HG03439 (cell line): ENCODE data around the gene FLCN.
"Not testable (repeated sequence)": the region's sequence is repeated elsewhere in the genome, so short reads cannot be mapped to it uniquely, and the experiment has no call there.

Experiments
- ATAC-seq: cut with Tn5 transposase; IDR thresholded peaks from one replicate; pipeline ENCODE4 v1.9.1; 2021; ENCODE audit warnings: mild to moderate bottlenecking, moderate library complexity; ENCODE audit not compliant: unreplicated experiment

FLCN gene

DNA sequence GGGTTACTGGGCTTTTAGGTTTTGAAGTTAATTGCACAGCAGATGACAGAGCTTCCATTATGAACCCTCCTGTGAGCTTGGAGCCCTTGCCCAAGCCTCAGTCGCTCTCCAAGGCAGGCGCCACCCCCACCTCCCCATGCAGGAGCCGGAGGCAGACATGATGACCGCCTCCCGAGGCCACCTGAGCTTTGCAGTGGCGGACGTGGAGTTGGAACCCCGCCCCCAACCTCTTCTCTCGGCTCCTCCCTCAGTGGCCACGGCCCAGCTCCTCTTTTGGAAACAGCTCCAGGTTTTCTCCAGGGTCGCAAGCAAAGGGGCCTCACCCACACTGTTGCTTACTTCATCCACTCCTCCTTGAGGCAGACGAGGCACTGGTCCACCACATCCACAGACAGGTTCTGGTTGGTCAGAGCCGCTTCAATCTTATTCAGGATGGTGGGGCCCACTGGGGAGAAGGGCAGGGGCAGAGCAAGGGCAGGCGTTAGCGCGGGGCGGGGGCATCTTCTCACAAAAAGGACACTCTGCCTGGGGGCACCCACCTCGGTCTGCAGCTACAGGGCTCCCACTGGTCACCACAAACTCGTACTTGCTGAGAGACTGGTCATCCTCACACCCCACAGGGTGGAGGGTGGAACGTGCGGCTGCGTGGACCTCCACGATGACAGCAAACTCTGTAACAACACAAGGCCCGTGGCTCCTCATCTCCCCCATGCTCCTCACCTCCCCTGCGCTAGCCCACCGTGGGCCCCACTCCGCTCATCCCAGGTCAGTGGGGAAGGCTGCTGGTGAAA, 22.1 kb downstream of the FLCN start:
- ATAC-seq: no peak

DNA sequence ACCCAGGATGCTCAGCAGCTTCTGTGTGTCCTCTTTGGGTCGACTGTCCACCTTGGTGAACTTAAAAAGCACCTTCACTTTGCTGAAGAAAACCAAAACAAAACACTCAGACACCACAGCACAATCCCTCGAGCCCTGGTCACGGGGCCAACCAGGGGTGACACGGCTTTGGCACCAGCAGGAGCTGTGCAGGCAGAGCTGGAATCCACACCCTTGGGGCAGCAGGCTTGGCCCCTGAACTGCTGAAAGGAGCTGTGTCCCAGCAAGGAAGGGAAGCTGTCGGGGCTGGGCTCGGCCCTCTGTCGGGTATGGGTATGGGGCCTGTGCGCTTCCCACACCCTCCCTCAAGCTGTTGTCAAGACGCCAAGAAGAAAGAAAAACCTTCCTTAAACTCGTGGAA, 23.2 kb downstream of the FLCN start:
- ATAC-seq: no peak

DNA sequence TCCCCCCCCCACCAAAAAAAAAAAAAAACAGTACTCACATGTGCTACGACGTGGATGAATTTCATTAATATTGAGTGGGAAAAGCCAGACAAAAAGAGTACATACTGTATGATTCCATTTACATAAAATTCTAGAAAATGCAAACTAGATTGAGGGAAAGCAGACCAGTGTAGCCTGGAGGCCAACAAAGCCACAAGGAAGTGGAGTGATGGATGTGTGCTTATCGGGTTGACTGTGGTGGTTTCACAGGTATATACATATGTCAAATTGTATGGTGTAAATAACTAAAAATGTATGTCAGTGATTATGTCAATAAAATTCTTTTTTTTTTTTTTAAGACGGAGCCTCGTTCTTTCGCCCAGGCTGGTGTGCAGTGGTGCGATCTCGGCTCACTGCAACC, 29.0 kb downstream of the FLCN start:
- no peak for ATAC-seq

DNA sequence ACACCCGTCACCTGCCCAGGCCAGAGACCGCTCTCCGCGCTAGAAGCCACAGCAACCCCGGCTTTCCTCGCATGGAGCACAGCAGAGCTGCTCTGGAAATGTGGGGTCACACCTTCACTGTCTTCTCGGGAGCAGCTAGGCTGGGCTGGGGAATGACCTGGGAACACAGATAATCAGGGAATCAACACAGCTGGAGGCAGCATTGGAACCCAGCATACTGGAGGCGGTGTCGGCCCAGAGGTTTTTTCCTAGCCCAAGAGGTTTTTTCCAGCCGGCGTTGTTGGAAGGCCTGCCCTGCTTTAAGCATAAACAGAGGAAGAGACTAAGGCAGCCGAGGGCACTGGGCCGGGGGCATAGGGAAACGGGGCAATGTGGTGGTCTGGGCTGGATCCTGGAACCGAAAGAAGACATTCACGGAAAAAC, 30.0 kb downstream of the FLCN start:
- no peak for ATAC-seq

DNA sequence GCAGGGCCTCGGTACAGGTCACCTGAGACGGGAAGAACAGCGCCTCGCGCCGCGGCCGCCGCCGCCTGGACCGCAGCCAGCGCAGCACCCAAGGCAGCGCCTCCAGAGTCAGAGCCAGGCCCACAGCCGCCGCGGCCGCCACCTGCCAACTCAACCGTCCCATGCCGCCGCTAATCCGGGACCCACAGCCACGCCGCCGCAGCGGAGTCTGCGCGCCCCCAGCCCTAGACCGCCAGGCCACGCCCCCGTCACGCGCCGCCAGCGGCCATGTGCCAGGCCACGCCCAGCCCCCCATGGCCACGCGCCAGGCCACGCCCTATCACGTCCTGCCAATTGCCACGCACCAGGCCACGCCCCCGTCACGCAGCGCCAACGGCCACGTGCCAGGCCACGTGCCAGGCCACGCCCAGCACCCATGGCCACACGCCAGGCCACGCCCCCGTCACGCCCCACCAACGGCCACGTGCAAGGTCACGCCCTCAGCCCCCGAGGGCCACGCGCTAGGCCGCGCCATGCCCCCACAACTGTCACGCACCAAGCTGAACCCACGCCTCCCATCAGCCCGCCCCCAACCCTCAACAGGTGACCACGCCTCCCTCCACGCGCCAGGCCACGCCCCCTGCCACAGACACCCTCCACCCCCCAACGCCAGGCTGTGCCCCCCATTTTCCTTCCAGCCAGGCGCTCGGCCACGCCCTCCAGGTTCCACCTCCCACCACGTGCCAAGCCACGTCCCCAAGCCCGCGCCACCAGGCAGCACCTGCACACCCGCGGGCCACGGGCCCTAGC, 30.6 kb downstream of the FLCN start, which contains the start of gene PLD6:
Gene PLD6 (minus strand): TSS at position 210 of the 789 bp plus-strand sequence. CDS start 47 bp downstream, at position 163.
- ATAC-seq: peak; percentile 68

DNA sequence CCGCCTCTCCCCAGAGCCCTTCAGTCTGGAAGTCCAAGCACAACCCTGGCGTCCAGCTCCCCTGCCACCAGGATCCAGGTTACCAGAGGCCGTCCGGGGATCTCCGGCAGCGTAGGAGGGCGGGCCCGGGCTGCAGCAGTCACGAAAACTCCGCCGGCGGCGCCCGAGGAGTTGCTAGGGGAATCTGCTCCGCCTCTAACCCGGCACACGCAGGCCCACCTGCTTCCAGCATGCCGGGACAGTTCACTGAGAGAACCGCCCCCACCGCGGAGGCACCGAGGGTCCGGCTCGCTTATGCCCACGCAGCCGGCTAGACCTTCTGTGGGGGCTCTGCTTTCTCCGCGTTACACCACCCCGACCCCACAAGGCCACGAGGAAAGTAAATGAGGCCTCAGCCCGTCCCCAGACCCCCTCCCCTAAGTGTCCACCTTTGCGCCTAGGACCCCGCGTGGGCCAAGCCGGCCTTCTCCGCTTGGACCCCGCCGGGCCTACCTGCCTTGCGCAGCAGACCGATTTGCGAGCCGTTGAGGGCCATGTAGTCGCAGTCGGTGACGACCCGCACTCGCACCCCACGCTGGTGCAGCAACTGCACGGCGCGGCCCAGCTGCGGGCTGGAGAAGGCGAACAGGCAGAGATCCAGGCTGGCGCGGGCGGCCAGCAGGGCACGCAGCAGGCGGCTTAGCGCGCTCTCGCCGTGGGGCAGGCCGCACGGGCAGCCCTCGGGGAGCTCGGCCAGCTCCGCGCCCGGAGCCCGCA, 31.4 kb downstream of the FLCN start:
- peak; percentile 27 for ATAC-seq

DNA sequence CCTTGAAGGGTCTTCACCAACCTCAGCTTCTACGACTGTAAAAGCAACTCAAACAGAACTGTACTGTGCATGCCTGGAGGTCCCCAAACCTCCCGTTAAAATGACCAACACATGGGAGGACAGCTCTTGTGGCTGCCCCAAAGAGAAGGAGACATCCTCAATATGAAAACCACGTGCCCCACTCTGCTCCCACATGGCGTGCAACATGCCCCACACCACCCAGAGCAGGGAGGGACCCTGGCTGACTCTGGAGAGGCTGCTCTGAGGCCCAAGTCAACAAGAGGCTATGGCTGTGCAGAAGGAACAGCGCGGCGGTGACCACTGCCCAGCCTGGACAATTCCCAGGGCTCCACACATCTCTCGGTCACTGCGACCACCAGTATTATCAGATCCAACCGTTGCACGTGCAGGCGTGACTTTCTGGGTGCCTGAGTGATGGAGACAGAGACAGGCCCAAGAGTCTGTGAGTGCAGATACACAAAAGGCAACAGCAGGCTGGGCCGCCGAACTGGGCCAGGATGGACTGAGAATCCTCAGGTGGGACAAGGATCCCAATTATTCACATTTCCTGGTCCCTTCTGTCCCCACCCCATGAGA, 32.2 kb downstream of the FLCN start:
- no peak for ATAC-seq

DNA sequence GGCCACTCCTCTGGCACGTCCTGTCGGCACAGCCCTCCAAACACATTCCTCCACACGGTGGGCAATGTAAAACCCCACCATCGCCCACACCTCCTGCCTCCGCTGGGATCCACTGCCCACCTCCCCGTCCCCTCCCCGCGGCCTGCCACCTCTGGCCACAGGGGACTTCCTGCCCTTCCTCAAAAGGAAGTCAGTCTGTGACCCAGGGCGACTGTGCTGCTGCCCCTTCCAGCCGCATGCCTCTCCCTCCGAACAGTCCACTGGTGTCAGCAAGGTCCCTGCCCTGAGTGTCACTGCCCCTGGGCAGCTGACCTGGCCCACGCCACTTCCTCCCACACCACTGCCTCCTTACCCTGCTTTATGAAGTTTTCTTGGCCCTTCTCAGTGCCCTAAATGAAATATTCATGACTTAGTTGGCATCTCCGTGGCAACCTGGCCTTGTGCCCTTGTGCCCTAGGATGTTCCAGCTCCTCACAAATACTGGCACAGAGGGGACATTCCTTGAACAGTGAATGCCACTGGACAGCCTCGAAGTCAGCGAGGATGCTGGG, 32.9 kb downstream of the FLCN start:
- no peak for ATAC-seq

DNA sequence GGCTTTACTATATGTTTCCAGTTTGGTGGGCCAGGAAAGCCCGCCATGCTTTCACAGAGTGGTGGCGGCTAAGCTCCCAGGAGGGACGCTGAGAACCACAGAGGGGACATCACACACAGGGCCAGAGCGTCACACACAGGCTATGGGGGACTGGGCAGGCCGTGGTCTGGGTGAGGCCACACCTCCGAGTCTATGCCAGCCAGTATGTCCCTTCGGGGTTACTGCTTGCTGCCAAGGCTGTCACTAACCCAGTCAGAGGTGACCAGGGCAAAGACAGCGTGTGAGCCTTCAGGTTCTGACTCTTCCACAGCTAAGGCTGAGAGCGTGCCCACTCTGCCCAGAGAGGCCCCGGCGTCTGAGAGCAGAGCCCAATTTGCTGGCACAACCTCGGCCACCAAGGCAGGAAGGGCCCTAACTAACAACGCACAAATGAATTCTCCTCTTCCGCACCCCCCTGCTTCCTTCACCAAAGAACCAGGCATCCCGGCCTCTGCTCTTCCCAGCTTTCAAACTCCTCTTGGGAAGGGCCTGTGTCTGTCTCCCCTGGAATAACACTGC, 33.7 kb downstream of the FLCN start:
- ATAC-seq: no peak

DNA sequence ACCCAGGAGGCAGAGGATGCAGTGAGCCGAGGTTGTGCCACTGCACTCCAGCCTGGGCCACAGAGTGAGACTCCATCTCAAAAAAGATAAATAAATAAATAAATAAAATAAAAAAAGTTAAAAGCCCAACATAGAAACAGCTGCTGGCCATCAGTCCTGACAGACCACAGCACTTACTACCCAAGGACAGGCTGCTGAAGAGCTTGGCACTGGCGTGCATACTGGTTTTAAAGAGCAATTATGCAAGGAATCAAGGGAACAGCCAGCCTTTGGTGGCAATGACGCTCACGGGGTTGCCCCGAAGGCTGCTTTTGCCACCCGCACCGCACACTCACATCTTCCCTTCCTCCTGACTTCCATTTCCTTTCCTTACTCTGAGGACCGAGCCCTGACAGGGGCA, 35.1 kb downstream of the FLCN start:
- ATAC-seq: no peak

DNA sequence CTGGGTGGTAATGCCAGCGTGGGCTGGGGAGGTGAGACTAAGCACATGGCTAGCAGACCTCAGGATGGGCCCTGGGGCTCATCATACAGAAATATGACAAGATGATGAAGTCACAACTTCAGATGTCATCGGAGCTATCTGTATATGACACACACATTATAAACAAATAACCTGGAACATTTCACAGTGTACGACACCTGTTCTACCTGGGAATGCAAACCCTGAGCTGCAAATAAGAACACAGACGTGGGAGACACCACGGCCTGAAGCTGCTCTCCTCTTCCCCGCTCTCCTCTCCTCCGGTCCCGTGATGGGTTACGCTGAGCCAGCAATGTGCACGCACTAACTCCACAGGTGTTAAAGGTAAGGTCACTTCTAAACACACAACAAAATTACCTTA, 35.7 kb downstream of the FLCN start:
- no peak for ATAC-seq

DNA sequence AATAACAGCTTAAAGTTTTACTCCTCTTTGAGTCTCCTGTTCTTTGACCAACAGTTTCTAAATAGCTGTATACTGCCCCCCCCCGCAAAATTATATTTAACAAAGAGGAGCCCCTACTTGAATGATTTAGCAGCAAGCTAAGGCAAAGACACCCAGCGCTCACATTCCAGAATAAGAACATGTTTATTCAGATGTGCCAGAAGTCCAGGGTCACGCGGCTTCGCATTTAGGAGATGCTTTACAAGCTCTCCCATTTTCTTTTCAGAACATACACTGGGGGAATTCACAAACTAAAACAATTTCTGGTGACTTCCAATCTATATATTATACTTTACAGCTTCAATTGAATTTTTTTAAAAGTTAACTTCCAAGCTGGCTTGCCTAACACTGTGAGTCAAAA, 36.1 kb downstream of the FLCN start:
- ATAC-seq: no peak

DNA sequence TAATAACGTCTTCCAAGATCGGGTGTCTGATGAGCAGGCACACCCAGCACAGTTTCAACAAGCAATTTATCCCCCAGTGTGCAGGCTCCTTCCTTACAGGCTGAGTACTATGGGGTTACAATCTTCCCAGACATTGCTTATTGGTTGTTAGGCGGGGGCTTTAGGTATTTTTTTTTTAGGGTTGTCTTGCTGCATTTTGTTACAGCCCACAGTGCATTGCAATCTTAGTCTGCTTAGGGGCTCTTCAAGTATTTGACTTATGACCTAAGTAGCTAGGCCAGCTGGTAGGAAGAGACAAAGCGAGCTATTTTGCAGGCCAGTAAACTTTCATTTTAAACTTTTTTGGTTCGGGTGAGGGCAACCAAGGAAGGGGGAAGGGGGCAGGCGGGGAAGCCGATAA, 36.7 kb downstream of the FLCN start:
- ATAC-seq: no peak

DNA sequence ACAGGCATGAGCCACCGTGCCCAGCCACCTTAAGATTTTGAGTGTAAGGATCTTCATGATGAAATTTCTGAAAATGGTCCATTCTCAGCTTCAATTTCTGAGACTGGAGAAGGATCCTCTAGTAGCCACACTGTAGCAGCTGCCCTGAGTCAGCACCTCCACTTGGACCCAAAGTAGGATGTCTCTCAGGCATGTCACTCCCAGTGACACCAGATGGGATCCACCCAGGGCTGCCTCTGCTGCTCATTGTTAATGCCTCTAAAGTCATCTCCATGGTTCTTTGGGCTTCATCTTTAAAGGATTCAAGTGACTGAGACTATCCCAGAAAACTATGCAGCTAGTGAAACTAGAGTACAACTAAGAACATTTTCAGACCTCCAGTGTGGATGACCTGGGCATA, 38.7 kb downstream of the FLCN start:
- no peak for ATAC-seq

DNA sequence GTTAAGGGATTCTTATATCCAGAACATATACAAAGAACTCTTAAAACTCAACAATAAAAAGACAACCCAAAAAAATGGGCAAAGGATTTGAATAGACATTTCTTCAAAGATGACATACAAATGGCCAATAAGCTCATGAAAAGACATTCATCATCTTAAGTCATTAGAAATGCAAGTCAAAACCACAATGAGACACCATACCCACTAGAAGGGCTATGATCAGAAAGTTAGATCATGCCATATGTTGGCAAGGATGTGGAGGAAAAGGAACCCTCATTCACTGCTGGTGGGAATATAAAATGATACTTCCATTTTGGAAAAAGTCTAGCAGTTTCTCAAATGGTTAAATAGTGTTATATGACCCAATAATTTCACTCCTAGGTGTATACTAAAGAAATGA, 40.2 kb downstream of the FLCN start:
- no peak for ATAC-seq

DNA sequence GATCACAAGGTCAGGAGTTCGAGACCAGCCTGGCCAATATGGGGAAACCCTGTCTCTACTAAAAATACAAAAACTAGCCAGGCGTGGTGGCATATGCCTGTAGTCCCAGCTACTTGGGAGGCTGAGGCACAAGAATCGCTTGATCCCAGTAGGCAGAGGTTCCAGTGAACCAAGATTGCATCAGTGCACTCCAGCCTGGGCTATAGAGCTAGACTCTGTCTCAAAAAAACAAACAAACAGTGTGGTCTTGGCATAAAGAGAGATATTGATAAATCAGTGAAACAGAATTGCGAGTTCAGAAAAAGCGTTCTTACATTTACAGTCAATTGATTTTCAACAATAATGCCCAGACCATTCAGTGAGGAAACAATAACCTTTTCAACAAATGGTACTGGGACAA, 41.5 kb downstream of the FLCN start:
- not testable (repeated sequence) for ATAC-seq

DNA sequence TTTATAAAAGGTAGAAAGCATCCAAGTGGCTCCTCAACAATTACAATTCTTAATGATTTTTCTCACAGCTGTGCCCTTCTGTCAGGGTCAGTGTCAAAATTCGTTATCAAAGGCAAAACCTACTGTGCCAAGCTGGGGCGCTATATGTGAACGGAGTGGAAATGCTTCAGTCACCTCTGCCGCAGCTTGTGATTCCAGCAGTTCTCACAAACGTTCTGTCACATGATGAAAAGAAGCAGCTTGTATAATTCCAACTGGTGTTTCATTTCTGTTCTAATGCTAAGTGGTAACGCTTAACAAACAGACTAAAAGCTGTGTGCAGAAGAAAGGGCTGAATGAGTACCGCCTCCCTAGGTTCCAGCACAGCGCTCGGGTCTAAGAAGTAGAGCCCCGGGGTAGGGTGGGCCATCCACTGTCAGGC, 45.0 kb downstream of the FLCN start:
- no peak for ATAC-seq

DNA sequence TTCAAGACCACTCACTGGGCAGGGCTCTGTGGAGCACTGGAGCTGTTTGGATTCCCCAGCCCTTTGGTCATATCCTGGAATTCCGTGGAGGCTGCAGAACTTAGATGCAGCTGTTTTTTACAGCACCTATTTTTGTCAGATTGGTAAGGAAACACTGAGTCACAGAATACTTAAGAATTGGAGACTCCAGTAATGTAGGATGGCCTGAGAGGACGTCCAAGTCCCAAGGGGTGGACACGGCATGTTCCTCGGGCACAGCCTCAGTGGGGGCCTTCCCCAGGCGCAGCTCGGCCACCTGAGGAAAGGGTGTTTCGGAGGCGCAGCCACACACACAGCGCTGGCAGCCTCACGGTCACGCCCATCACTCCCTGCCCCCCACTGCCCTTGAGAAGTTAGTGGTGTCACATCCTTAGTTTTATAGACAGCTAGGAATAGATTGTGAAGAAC, 45.6 kb downstream of the FLCN start:
- ATAC-seq: no peak

DNA sequence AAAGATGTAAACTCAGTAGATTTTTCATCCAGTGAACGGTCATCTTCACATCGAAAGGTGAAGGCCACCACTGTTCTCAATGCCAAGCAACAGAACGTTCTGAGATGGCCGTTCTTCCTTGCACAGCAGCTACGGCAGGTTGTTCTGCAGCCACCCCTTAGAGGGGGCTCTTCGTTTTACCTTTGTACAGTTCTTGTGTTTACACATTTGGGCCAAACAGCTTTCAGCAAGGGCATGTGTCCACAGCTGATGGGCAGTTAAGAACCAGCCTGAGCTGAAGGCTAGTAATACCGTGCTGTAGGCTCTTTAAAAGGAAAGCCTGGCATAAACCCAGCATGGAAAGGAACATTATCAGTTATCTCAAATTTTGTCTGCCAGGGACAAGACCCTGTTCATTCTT, 46.8 kb downstream of the FLCN start:
- no peak for ATAC-seq

DNA sequence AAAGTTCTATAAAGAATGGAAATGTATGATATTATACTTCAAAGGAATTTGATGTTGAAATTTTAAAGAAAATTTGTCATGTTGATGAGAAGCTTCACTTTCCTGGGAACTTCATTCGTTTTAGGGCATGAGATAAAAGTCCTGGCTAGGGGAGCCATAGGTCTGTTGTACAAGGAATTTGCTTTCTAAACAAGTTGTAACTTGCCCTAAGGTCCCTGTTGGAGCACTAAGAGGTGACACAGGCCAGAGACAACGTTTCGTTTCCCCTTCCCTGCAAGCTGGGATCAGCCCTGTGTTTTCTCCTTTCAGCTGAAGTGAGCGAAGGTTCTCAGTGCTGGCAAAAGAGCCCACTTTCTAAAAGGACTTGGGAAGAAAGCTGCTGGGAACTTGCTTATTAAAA, 47.4 kb downstream of the FLCN start:
- no peak for ATAC-seq
